Endothelial cell of umbilical vein (primary cell): ENCODE results near the gene CSPG5.

Experiments used
- EZH2 ChIP-seq: IDR thresholded peaks from 2 replicates; pipeline ENCODE4 v1.6.1; 2012; ENCODE audit warnings: borderline replicate concordance, low read depth, mild to moderate bottlenecking, moderate library complexity, low read length, inconsistent platforms; ENCODE audit not compliant: severe bottlenecking
- GATA2 ChIP-seq: IDR thresholded peaks from 2 replicates; pipeline ENCODE4 v1.7.0; 2011; ENCODE audit warnings: low read depth, mild to moderate bottlenecking, moderate library complexity, mixed read lengths, low read length; ENCODE audit not compliant: insufficient read length, insufficient read depth
- JUN ChIP-seq: IDR thresholded peaks from 2 replicates; pipeline ENCODE4 v1.6.1; 2011; ENCODE audit warnings: borderline replicate concordance, low read depth; ENCODE audit not compliant: insufficient read length, insufficient read depth
- POLR2A ChIP-seq: IDR thresholded peaks from 2 replicates; pipeline ENCODE4 v1.6.1; 2012; ENCODE audit warnings: low read depth, mild to moderate bottlenecking, control low read depth, low read length
- POLR2AphosphoS5 ChIP-seq: IDR thresholded peaks from 2 replicates; pipeline ENCODE4 v1.6.1; 2012; ENCODE audit warnings: low read depth, mild to moderate bottlenecking, control low read depth, low read length, moderate library complexity; ENCODE audit not compliant: insufficient read depth
- TF ChIP-seq, protein P1 (sequence below), 2 donors: IDR thresholded peaks; 1 replicate in 1 of 2; 2 replicates in 1 of 2; pipeline ENCODE4 v1.5.1; 2011; ENCODE audit warnings: low read length in 2 of 2, mild to moderate bottlenecking in 2 of 2, moderate library complexity in 2 of 2, control low read depth in 1 of 2, inconsistent platforms in 1 of 2, low read depth in 1 of 2; ENCODE audit not compliant: insufficient read depth in 1 of 2; ENCODE audit errors: extremely low read depth in 1 of 2
- TF ChIP-seq, protein P2 (sequence below): IDR thresholded peaks from 2 replicates; pipeline ENCODE4 v1.6.1; 2011; ENCODE audit not compliant: insufficient read depth, insufficient read length

DNA sequence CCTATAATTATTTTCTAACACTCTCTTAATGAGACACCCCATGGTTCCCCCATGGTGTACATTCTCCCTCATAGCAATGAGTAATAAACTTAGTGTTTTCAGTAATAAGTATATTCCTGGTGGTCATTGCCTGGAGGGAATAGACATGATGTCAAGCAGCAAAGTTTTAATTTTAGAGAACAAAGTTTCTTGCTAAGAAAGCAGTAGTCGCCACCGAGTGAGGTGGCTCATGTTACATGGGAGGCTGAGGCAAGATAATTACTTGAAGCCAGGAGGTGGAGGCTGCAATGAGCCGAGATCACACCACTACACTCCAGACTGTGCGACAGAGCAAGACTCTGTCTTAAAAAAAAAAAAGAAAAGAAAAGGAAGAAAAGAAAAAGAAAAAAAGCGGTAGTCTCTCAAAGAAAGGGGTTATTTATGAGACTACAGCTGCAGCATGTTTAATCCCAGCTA lies 62.8 kb downstream of the CSPG5 start:
- TF ChIP-seq, protein P1, sequence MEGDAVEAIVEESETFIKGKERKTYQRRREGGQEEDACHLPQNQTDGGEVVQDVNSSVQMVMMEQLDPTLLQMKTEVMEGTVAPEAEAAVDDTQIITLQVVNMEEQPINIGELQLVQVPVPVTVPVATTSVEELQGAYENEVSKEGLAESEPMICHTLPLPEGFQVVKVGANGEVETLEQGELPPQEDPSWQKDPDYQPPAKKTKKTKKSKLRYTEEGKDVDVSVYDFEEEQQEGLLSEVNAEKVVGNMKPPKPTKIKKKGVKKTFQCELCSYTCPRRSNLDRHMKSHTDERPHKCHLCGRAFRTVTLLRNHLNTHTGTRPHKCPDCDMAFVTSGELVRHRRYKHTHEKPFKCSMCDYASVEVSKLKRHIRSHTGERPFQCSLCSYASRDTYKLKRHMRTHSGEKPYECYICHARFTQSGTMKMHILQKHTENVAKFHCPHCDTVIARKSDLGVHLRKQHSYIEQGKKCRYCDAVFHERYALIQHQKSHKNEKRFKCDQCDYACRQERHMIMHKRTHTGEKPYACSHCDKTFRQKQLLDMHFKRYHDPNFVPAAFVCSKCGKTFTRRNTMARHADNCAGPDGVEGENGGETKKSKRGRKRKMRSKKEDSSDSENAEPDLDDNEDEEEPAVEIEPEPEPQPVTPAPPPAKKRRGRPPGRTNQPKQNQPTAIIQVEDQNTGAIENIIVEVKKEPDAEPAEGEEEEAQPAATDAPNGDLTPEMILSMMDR (IDR thresholded peaks at IDR 0.05; ENCODE audit: extremely low read depth in 1 of 2, insufficient read depth in 1 of 2, low read depth in 1 of 2, low read length in 2 of 2) = no peak
- TF ChIP-seq EZH2 (no peak), GATA2 (no peak), POLR2A (no peak), POLR2AphosphoS5 (no peak), JUN (no peak)
- TF ChIP-seq, protein P2, sequence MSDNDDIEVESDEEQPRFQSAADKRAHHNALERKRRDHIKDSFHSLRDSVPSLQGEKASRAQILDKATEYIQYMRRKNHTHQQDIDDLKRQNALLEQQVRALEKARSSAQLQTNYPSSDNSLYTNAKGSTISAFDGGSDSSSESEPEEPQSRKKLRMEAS = no peak
